ENCODE measurements around the gene FIBCD1. TPM values are rescaled to one million over a fixed set of nuclear protein-coding genes. Genes with fewer than 3 reads are reported as not detected.

The FIBCD1 gene
- total RNA-seq, 1 experiment from 2014 or later = 6.6 TPM

DNA sequence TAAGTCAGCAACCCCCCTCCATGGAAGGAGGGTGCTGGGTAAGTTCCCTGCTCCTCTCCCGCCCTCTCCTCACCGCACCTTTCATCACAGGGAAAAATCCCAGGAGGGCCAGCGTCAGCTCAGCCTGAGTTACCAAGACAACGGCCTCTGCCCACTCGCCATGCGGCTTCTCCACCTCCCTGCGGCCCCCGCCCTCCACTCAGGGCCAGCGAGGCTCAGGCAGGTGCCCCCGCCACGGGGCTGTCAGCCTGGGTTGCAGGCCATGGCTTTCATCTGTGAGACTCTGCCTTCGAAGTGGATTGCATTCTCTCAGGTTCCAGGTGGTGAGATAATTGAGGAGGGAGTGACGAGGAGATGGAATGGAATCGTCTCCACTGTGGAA, 42.7 kb upstream of the FIBCD1 start (continued):
- TF ChIP-seq CREB1 (CRISPR knock-in tag; IDR thresholded peaks at IDR 0.05) (no peak), ZNF263 (CRISPR knock-in tag; IDR thresholded peaks at IDR 0.05; ENCODE audit: low read depth) (no peak), NFATC4 (CRISPR knock-in tag; IDR thresholded peaks at IDR 0.05) (no peak), GTF2I (CRISPR knock-in tag; conservative IDR thresholded peaks at IDR 0.05) (no peak), ZNF423 (CRISPR knock-in tag; IDR thresholded peaks at IDR 0.05) (no peak)

DNA sequence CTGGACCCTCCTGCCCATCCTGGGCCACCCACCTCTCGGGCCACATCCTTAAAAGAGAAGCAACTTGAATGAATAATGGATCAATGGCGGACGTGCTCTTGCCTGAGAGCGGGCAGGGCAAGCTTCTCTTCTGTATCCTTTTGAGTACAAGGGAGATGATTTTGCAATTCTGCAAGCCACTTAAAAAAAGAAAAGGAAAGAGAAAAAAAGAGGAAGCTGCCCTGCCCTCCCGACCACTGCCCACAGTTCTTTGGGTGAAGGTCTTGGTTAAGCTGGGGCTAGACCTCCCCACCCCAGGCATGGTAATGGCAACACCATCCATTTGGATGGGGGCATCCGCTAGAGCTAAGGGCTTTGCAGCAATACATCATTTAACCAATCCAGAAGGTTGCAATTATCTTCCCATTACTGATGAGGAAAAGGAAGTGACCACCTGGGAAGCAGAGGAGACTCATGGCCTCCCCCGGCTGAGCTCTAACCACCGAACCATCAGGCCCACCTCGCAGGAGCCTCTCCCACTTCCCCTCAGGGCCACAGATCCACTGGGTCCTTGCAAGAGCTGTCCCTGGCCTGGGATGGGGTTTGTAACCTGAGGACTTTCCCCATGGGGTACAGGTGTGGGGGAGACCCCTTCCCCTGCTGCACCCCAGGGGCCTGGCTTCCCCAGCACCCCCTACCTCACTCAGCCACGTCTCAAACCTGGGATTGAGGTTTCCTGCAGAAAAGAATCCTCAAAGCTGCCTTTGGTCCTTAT, 42.1 kb upstream of the FIBCD1 start:
- H3K4me1 Mint-ChIP-seq = no peaks in the 10 kb centered on the region

DNA sequence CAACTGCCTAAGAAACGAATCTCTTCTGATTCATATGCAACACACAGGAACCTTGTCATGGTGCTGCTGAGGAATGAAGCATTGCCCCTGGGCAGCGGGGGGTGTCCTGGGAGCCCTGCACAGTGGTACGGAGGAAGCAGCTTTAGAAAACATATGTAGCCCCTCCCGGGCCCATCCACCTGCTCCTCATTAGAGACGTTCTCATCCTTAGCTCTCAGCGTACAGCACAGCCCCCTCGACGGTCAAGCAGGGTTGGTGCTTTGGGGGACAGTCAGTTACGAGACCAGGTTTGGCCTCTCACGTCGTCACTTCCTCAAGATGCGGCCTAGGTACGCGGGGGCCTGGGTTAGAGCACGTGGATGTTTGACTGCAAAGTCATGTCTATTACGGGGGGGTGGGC, 41.5 kb upstream of the FIBCD1 start:
- ATAC-seq (no peak), DNase-seq (ENCODE audit: low spot score) (no peak)
- H3K27ac Mint-ChIP-seq = no peak overlapping the region
- no peaks in the 10 kb centered on the region for H3K4me1 Mint-ChIP-seq
- TF ChIP-seq, protein P1, sequence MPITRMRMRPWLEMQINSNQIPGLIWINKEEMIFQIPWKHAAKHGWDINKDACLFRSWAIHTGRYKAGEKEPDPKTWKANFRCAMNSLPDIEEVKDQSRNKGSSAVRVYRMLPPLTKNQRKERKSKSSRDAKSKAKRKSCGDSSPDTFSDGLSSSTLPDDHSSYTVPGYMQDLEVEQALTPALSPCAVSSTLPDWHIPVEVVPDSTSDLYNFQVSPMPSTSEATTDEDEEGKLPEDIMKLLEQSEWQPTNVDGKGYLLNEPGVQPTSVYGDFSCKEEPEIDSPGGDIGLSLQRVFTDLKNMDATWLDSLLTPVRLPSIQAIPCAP (CRISPR knock-in tag; IDR thresholded peaks at IDR 0.05) = no peak
- TF ChIP-seq ZNF138 (CRISPR knock-in tag; conservative IDR thresholded peaks at IDR 0.05) (no peak), ELF4 (CRISPR knock-in tag; IDR thresholded peaks at IDR 0.05; ENCODE audit: low read depth) (no peak), TEAD1 (CRISPR knock-in tag; IDR thresholded peaks at IDR 0.05) (no peak)
- TF ChIP-seq, protein P2, sequence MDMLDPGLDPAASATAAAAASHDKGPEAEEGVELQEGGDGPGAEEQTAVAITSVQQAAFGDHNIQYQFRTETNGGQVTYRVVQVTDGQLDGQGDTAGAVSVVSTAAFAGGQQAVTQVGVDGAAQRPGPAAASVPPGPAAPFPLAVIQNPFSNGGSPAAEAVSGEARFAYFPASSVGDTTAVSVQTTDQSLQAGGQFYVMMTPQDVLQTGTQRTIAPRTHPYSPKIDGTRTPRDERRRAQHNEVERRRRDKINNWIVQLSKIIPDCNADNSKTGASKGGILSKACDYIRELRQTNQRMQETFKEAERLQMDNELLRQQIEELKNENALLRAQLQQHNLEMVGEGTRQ (CRISPR knock-in tag; IDR thresholded peaks at IDR 0.05) = no peak
- TF ChIP-seq, protein P3, sequence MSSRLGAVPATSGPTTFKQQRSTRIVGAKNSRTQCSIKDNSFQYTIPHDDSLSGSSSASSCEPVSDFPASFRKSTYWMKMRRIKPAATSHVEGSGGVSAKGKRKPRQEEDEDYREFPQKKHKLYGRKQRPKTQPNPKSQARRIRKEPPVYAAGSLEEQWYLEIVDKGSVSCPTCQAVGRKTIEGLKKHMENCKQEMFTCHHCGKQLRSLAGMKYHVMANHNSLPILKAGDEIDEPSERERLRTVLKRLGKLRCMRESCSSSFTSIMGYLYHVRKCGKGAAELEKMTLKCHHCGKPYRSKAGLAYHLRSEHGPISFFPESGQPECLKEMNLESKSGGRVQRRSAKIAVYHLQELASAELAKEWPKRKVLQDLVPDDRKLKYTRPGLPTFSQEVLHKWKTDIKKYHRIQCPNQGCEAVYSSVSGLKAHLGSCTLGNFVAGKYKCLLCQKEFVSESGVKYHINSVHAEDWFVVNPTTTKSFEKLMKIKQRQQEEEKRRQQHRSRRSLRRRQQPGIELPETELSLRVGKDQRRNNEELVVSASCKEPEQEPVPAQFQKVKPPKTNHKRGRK (CRISPR knock-in tag; IDR thresholded peaks at IDR 0.05; ENCODE audit: borderline replicate concordance) = no peak
- ChIA-PET CTCF (interaction anchor here (0.7 to 1.5 kb wide), 4 partner anchors 10 to 40 kb away, joined by 5 to 8 read pairs (median 6); no protein-coding TSS in a partner anchor), POLR2A (no interaction called here)
- no peak overlapping the region for H3K4me3 Mint-ChIP-seq
- H3K9me3 Mint-ChIP-seq = no peaks in the 10 kb centered on the region
- no peaks in the 10 kb centered on the region for H3K36me3 Mint-ChIP-seq
- H3K27me3 Mint-ChIP-seq (ENCODE audit: low read depth) = no peaks in the 10 kb centered on the region

More for the DNA sequence above, 42.1 kb upstream of the FIBCD1 start:
- DNase-seq (ENCODE audit: low spot score) (no peak), ATAC-seq (no peak)
- Mint-ChIP-seq H3K36me3 (no peaks in the 10 kb centered on the region), H3K9me3 (no peaks in the 10 kb centered on the region), H3K27me3 (ENCODE audit: low read depth) (no peaks in the 10 kb centered on the region), H3K27ac (no peak overlapping the region), H3K4me3 (no peak overlapping the region)
- TF ChIP-seq CREM (CRISPR knock-in tag; IDR thresholded peaks at IDR 0.05) (no peak), ZNF219 (CRISPR knock-in tag; IDR thresholded peaks at IDR 0.05; ENCODE audit: borderline replicate concordance) (no peak), MXD4 (CRISPR knock-in tag; IDR thresholded peaks at IDR 0.05; ENCODE audit: borderline replicate concordance) (no peak), PRRX2 (CRISPR knock-in tag; IDR thresholded peaks at IDR 0.05) (no peak), TEAD1 (CRISPR knock-in tag; IDR thresholded peaks at IDR 0.05) (no peak), HMGA2 (CRISPR knock-in tag; IDR thresholded peaks at IDR 0.05) (no peak)
- TF ChIP-seq, protein P4, sequence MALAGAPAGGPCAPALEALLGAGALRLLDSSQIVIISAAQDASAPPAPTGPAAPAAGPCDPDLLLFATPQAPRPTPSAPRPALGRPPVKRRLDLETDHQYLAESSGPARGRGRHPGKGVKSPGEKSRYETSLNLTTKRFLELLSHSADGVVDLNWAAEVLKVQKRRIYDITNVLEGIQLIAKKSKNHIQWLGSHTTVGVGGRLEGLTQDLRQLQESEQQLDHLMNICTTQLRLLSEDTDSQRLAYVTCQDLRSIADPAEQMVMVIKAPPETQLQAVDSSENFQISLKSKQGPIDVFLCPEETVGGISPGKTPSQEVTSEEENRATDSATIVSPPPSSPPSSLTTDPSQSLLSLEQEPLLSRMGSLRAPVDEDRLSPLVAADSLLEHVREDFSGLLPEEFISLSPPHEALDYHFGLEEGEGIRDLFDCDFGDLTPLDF (CRISPR knock-in tag; IDR thresholded peaks at IDR 0.05) = no peak
- CTCF ChIA-PET = interaction anchor here (1.2 to 1.5 kb wide), 2 partner anchors 9 to 17 kb away, joined by 5 to 7 read pairs; no protein-coding TSS in a partner anchor
- POLR2A ChIA-PET = no interaction called here
